A673 (cell line): ENCODE results near the gene PXK.

ENCODE experiments used
- EZH2 ChIP-seq: fragments of 200-600 bp; sonication (generic); IDR thresholded peaks from 2 replicates; pipeline ENCODE4 v1.6.1; 2017; ENCODE audit warnings: borderline replicate concordance, low read depth, mild to moderate bottlenecking, mixed read lengths, antibody characterized with exemption, low read length; ENCODE audit not compliant: poor library complexity, severe bottlenecking
- TF ChIP-seq, protein P1 (sequence below): fragments of 300-800, 200-600 bp; sonication (generic); conservative IDR thresholded peaks from 2 replicates; pipeline ENCODE4 v1.5.1; 2017; ENCODE audit warnings: low read depth, mild to moderate bottlenecking, antibody characterized with exemption, low read length, moderate library complexity, mixed read lengths

DNA sequence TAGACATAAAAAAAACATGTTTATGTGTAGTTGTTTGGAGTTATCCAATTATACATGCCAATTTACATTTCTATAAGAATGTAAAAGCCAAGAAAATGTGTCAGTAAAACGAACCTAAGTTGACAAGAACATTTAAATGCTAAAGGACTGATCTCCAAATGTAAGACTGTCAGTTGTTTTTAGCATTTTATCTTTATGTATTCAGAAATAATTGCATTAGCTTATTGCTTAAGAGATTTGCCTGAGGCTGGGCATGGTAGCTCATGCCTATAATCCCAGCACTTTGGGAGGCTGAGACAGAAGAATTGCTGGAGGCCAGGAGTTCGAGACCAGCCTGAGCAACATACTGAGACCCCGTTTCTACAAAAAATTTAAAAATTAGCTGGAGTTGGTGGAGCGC lies 26.9 kb downstream of the PXK start:
- TF ChIP-seq, protein P1, sequence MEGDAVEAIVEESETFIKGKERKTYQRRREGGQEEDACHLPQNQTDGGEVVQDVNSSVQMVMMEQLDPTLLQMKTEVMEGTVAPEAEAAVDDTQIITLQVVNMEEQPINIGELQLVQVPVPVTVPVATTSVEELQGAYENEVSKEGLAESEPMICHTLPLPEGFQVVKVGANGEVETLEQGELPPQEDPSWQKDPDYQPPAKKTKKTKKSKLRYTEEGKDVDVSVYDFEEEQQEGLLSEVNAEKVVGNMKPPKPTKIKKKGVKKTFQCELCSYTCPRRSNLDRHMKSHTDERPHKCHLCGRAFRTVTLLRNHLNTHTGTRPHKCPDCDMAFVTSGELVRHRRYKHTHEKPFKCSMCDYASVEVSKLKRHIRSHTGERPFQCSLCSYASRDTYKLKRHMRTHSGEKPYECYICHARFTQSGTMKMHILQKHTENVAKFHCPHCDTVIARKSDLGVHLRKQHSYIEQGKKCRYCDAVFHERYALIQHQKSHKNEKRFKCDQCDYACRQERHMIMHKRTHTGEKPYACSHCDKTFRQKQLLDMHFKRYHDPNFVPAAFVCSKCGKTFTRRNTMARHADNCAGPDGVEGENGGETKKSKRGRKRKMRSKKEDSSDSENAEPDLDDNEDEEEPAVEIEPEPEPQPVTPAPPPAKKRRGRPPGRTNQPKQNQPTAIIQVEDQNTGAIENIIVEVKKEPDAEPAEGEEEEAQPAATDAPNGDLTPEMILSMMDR, result no peak
- TF ChIP-seq EZH2, result no peak
